ENCODE measurements around the gene MYH9.

Gene MYH9

DNA sequence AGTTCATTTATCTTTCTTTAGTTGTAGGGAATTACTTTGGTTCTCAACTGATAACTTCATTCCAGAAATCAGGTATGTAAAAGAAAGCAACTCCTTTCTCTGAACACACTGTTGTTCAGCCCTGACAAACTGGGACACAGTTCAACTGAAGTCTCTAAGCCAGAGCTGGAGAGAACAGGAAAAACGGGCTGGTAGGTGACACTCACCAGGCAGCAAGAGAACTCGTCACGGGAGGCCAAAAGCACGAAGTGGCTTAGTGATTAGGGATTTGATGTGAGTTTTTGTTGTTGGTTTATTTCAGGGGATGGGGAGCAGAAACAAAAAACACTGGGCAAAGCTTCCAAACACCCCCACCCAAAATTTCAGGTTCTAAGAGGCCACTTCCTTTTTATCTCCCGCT lies 54.1 kb downstream of the MYH9 start:
- H3K27ac Mint-ChIP-seq, result peak overlapping the region; percentile 96
- DNase-seq (ENCODE audit: low spot score in 2 of 2) (no peak), ATAC-seq (ENCODE audit: low read depth) (no peak)
- H3K36me3 Mint-ChIP-seq, result peaks cover 30% of the 10 kb centered on the region
- H3K9me3 Mint-ChIP-seq, result no peaks in the 10 kb centered on the region
- peaks cover 77% of the 10 kb centered on the region for H3K4me1 Mint-ChIP-seq
- H3K4me3 Mint-ChIP-seq, result peak overlapping the region; percentile 12
- H3K27me3 Mint-ChIP-seq, result no peaks in the 10 kb centered on the region

DNA sequence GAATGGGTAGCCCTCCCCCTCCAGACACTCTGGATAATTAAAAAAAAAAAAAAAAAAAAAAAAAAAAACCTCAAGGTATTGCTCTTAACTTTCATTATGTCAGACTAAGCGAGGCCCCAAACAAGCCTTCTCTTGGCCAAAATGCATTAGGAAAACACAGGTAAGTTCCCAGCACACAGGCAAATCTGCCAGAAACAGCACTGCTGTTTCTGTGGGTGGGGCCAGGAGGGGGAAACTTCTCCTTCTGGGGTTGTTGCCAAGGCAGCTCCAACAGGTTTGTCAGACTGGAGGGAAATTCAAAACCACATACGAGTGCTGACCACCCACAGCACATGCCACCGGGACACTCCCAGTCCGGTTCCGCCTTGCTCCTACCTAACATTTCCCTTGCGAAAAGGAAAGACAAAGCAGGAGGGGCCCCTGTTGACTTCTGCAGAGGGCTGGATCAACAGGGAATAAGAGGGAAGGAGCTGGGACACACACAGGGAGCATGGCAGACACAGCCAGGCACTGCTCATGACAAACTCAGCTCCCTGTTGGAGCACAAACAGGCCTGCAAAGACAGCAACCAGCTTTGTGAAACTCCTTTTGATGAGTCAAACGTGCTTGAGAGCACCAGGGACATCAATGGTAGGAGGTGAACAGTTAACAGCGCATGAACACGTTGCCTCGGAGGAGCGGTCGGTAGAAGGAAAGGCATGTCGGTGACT lies 55.0 kb downstream of the MYH9 start:
- Mint-ChIP-seq H3K4me3 (peak overlapping the region; percentile 81), H3K27ac (peak overlapping the region; percentile 96), H3K27me3 (no peaks in the 10 kb centered on the region), H3K4me1 (peaks cover 83% of the 10 kb centered on the region), H3K36me3 (peaks cover 32% of the 10 kb centered on the region), H3K9me3 (no peaks in the 10 kb centered on the region)
- DNase-seq (ENCODE audit: low spot score in 2 of 2), result no peak
- ATAC-seq (ENCODE audit: low read depth), result no peak

DNA sequence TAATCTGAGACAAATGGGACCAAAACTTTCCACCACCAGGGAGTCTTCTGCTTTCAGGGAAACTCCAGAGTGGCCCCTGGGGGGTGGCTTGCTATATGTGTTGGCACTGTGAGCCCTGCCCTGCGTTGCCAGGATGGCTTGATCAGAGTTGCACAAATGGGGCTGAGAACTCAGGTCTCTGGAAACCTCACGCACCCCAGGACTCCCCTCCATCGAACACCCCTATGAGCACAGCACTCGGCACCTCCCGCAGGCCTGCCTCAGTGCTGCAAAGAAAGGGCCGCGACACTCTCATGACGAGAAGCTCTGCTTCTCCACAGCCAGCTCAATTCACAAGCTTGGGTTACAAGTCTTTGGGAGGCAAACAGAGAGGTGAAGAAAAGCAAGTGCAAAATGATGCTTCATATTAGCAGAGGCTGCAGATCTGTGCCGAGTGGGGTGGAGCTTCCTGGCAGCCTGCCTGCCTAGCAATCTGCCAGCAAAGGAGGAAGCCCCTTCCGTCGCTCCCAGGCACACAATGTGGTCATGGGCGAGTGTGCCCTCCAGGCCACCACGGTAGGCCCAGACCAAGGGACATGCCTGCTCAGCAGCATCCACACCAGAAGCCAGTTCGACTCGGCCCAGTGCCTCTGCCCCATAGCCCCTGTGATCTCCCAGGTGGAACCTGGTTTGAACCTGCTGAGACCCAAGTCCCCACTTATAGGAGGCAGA lies 55.7 kb downstream of the MYH9 start:
- peak overlapping the region; percentile 85 for H3K4me3 Mint-ChIP-seq
- H3K27ac Mint-ChIP-seq, result peak overlapping the region; percentile 96
- peaks cover 32% of the 10 kb centered on the region for H3K36me3 Mint-ChIP-seq
- ATAC-seq (ENCODE audit: low read depth) (peak; percentile 14), DNase-seq (ENCODE audit: low spot score in 2 of 2) (no peak)
- H3K9me3 Mint-ChIP-seq, result no peaks in the 10 kb centered on the region
- H3K4me1 Mint-ChIP-seq, result peaks cover 81% of the 10 kb centered on the region
- H3K27me3 Mint-ChIP-seq, result no peaks in the 10 kb centered on the region

DNA sequence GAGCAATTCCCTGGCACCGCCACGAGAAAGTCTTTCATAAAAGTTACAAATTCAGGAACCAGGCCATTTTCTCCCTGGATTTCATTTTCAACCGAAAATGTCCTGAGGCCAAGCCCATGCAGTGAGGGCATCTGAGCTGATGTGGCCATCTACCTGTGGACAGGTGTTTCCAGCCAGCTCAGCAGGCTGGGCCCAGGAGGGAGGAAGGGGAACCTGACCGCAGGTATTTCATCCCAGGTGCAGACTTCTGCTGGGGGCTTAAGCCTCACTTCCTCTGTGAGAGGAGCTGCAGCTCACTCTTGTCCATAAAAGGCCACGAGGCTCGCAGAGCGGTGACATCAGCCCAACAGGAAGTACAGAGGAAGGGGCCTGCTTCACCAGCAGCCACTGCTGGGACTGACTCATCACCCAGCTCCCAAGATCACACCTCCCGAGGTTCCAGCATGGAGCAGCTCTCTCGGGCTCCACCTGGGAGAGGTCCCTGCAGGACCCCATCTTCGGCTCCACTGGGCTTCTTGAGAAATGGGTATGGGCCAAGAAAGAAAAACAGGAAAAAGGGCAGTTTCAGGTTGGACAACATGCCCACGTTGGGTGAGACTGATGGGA lies 56.4 kb downstream of the MYH9 start:
- Mint-ChIP-seq H3K36me3 (peaks cover 28% of the 10 kb centered on the region), H3K27me3 (no peaks in the 10 kb centered on the region), H3K4me3 (peak overlapping the region; percentile 85), H3K27ac (peak overlapping the region; percentile 96), H3K9me3 (no peaks in the 10 kb centered on the region), H3K4me1 (peaks cover 76% of the 10 kb centered on the region)
- ATAC-seq (ENCODE audit: low read depth), result peak; percentile 83
- DNase-seq (ENCODE audit: low spot score in 2 of 2), result peak; percentile 46 to 65

GRCh38 chr22:36330655-36331305 lies 57.0 kb downstream of the MYH9 start:
- Mint-ChIP-seq H3K27me3 (no peaks in the 10 kb centered on the region), H3K27ac (peak overlapping the region; percentile 96), H3K4me1 (peaks cover 75% of the 10 kb centered on the region), H3K36me3 (peaks cover 29% of the 10 kb centered on the region), H3K9me3 (no peaks in the 10 kb centered on the region), H3K4me3 (peak overlapping the region; percentile 85)
- DNase-seq (ENCODE audit: low spot score in 2 of 2) (no peak), ATAC-seq (ENCODE audit: low read depth) (no peak)

DNA sequence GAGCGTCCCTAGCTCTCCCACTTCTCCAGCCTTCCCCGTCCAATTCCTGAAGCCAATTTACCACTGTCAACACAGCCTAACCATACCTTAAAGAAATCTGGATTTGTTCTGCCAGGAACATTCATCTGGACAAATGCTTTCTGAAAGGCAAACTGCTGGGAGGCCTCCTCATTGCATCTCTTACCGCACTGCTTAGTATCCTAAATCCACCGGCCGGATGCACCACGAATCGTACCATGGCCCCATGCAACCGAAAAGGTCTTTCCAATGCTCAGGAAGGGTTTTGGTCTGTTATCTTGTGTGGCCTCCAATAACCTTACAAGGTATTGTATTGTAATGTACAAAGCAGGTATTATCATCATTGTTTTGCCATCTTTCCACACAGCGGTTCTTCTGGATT lies 57.6 kb downstream of the MYH9 start:
- Mint-ChIP-seq H3K4me3 (peak overlapping the region; percentile 85), H3K27me3 (no peaks in the 10 kb centered on the region), H3K27ac (peak overlapping the region; percentile 96), H3K4me1 (peaks cover 73% of the 10 kb centered on the region), H3K9me3 (no peaks in the 10 kb centered on the region), H3K36me3 (peaks cover 28% of the 10 kb centered on the region)
- DNase-seq (ENCODE audit: low spot score in 2 of 2) (no peak), ATAC-seq (ENCODE audit: low read depth) (no peak)

GRCh38 chr22:36329254-36330078 lies 58.3 kb downstream of the MYH9 start:
- no peak for DNase-seq (ENCODE audit: low spot score in 2 of 2)
- Mint-ChIP-seq H3K4me1 (peaks cover 66% of the 10 kb centered on the region), H3K27ac (peak overlapping the region; percentile 96), H3K27me3 (no peaks in the 10 kb centered on the region), H3K36me3 (peaks cover 31% of the 10 kb centered on the region), H3K4me3 (peak overlapping the region; percentile 79), H3K9me3 (no peaks in the 10 kb centered on the region)
- no peak for ATAC-seq (ENCODE audit: low read depth)

- H3K9me3 Mint-ChIP-seq, result no peaks in the 10 kb centered on the region
- H3K27ac Mint-ChIP-seq, result peak overlapping the region; percentile 96
- H3K36me3 Mint-ChIP-seq, result peaks cover 28% of the 10 kb centered on the region
- ATAC-seq (ENCODE audit: low read depth) (peak; percentile 37), DNase-seq (ENCODE audit: low spot score in 2 of 2) (peak in 1 of 2 donors; percentile 30)
- peaks cover 61% of the 10 kb centered on the region for H3K4me1 Mint-ChIP-seq
- peak overlapping the region; percentile 79 for H3K4me3 Mint-ChIP-seq
- H3K27me3 Mint-ChIP-seq, result no peaks in the 10 kb centered on the region
These were observed 59.0 kb downstream of the MYH9 start for GRCh38 chr22:36328635-36329253.

DNA sequence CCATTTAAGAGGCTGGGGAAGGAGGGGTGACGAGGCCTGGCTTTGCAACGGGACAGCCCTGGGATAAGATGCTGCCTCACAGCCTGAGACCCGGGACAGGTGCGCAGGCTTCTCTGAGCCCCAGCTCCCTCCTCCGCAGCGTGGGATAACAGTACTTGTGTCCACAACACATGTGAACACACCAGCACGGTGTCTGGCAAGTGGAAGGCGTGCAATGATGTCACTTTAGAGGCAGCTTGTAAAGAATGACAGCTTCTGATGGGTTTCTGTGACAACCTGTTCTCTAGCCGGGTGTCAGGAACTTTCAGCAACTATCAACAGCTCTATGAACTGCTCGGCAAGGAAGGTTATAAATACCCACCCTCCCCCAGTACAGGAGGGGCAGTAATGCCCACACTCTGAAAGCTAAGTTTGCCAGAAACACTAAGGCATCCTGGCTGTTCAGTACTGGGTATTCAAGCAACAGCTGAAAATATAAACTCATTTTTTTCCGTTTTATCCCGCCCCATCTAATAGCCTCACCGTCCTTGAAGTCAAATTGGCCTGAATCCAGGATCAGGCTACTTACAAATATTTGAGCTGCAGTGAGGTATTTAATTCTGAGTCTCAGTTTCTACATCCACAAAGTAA lies 59.7 kb downstream of the MYH9 start:
- Mint-ChIP-seq H3K9me3 (no peaks in the 10 kb centered on the region), H3K4me3 (peak overlapping the region; percentile 79), H3K4me1 (peaks cover 54% of the 10 kb centered on the region), H3K27ac (peak overlapping the region; percentile 96), H3K36me3 (peaks cover 27% of the 10 kb centered on the region), H3K27me3 (no peaks in the 10 kb centered on the region)
- no peak for ATAC-seq (ENCODE audit: low read depth)
- no peak for DNase-seq (ENCODE audit: low spot score in 2 of 2)

GRCh38 chr22:36326178-36327161 lies 61.3 kb downstream of the MYH9 start:
- peaks cover 42% of the 10 kb centered on the region for H3K4me1 Mint-ChIP-seq

DNA sequence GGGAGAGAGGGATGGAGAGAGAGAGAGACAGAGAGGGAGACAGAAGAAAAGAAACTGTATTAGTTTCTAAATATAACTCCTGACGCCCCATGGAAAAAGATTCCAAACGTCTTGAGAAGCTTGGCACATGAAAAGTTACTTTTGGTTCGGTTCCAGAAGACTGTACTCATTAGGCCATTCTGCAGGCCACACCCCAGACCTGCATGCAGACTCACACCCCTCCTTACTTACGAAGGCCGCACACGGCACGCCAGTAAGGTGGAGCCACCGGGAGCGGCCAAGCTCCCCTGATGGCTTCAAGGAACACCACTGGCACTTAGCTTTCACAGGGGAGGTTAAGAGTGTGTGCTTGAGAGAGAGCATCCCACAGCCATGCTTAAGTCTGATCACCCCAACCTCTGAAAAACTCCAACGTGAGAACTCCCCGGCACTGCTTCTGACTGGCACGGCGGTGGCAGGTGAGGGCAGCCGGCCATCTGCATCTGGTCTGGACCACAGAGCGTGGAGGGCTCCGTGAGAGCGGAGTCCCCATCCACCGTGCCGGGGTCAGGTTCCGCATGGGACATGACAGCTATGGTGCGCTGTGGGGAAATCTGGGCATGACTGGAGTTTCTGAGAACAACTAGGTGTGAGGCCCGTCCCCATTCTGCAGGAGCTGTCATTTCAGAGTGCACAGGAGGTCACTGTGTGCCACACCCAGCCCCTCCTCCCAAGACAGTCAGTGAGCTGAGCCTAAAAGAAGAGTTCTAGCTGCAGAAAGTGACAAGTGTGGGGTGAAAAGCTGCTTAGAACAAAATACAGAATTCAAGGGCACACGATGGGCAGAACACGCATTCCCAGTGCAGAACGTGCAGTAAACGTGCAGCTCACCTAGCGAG lies 62.4 kb downstream of the MYH9 start:
- no peak for DNase-seq (ENCODE audit: low spot score in 2 of 2)
- H3K36me3 Mint-ChIP-seq, result peaks cover 30% of the 10 kb centered on the region

More at GRCh38 chr22:36326178-36327161, 61.3 kb downstream of the MYH9 start:
- no peaks in the 10 kb centered on the region for H3K9me3 Mint-ChIP-seq
- no peak overlapping the region for H3K4me3 Mint-ChIP-seq
- H3K36me3 Mint-ChIP-seq, result peaks cover 30% of the 10 kb centered on the region
- ATAC-seq (ENCODE audit: low read depth) (no peak), DNase-seq (ENCODE audit: low spot score in 2 of 2) (no peak)
- H3K27ac Mint-ChIP-seq, result peak overlapping the region; percentile 28
- H3K27me3 Mint-ChIP-seq, result no peaks in the 10 kb centered on the region

More for the DNA sequence above, 62.4 kb downstream of the MYH9 start:
- H3K4me3 Mint-ChIP-seq, result no peak overlapping the region
- no peaks in the 10 kb centered on the region for H3K27me3 Mint-ChIP-seq
- H3K27ac Mint-ChIP-seq, result peak overlapping the region; percentile 53
- H3K9me3 Mint-ChIP-seq, result no peaks in the 10 kb centered on the region
- ATAC-seq (ENCODE audit: low read depth), result no peak
- peaks cover 33% of the 10 kb centered on the region for H3K4me1 Mint-ChIP-seq
